Stimulated activated CD8-positive, alpha-beta memory T cell treated with anti-CD3 and anti-CD28 coated beads, Interleukin-2, amount 100 ng/mL, for 48 hours (primary cell): ENCODE results near the gene FBXL19.
"Not testable (repeated sequence)": the region's sequence is repeated elsewhere in the genome, so short reads cannot be mapped to it uniquely, and the experiment has no call there.

Experiments
- DNase-seq, 2 donors: peaks; one replicate each; pipeline ENCODE4 v3.0.0-alpha.2; 2020; ENCODE audit warnings: low read depth in 2 of 2

Gene FBXL19

DNA sequence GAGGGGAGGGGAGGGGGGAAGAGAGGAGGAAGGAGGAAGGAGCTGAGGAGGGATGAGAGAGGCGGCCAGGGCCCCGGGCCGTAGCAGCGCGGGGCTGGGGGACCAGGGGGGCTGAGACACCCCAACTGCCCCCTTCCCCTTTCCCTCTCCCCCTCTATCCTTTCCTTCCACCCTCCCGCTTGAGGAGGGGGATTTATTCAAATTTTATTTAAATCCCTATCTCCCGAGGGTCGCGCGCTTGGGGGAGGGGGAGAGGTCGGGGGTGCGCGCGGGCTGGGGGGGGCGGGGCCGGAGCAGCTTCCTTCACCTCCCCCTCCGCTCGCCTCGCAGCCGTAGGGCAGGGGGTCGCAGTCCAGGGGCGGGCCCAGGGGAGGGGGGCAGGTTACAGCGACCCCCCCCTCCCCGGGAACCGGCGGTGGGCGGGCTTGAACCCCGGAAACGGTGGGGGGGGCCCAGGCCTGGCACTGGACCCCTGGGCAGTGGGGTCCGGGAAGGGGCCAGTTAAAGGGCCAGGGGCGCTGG lies at the start of gene FBXL19:
Gene FBXL19, plus strand, starts transcription at position 19 of the 522 bp plus-strand sequence. CDS start 2,183 bp downstream, outside the sequence.
- DNase-seq: no peak

GRCh38 chr16:30874244-30874820 lies 49.0 kb upstream of the FBXL19 start:
- no peak for DNase-seq

GRCh38 chr16:30874821-30875717 lies 48.3 kb upstream of the FBXL19 start:
- DNase-seq: peak; percentile 87 to 89

GRCh38 chr16:30875871-30876801 lies 47.2 kb upstream of the FBXL19 start:
- DNase-seq: no peak

GRCh38 chr16:30876867-30877266 lies 46.5 kb upstream of the FBXL19 start:
- no peak for DNase-seq

- no peak for DNase-seq
These were observed 40.7 kb upstream of the FBXL19 start for GRCh38 chr16:30882429-30883310.

DNA sequence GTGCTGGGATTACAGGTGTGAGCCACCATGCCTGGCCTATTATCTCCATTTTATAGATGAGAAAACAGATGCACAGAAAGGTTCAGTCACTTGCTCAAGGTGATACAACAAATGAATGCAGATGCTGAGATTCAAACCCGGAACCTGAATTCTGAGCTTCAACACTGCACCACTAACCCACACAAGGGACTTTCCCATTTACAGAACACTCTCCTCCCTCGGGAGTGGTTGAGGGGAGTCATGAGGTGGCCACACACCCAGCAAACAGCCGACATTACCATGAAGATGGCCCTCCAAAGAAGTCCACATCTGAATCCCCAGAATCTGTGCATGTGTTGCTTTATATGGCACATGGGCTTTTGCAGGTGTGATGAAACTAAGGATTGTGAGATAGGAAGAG lies 38.6 kb upstream of the FBXL19 start:
- DNase-seq: no peak

DNA sequence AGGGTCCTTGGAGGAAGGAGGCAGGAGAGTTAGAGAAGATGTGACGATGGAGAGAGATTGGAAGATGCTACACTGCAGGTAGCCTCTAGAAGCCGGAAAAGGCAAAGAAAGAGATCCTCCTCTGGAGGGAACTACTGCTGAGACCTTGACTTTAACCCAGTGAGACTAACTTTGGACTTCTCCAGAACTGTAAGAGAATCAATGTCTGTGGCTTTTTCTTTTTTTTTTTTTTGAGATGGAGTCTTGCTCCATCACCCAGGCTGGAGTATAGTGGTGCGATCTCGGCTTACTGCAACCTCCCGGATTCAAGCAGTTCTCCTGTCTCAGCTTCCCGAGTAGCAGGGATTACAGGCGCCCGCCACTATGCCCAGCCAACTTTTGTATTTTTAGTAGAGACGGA lies 38.2 kb upstream of the FBXL19 start:
- DNase-seq: no peak

DNA sequence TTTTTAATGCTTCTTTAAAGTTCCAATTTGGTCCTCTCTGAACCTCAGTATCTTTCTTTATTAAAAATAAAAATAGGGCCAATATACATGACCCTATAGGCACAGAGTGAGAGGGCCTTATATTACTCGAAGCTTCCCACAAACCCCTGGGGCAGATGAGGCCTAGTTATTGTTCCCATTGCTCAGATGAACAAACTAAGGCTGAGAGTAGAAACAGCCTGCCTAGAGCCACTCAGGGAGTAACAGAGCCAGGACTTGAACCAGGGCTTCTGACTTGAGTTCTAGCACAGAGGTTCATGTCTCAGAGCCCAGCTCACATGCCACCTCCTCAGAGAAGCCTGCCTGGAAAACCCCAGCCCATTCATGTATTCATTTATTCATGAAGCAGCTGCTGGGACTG lies 37.2 kb upstream of the FBXL19 start:
- no peak for DNase-seq

DNA sequence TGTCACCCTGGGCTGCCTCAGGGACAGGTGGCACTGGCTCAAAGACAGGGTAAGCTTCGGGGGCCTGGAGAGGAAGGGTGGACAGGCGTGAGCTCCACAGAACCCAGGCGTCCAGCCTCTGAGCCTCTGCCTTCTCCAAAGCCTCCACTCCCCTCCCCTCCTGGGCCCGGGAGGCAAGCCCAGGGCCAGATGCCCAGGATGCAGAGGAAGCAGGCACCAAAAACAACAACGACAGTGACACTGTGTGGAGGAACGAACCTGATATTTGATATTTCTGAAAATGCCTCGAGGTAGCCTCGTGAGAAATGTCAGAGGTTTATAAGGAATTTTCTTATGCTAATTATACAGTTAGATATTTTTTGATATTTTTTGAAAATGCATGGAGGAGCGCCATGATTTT lies 35.4 kb upstream of the FBXL19 start:
- no peak for DNase-seq

- no peak for DNase-seq
These were observed 34.4 kb upstream of the FBXL19 start for GRCh38 chr16:30888856-30889499.

DNA sequence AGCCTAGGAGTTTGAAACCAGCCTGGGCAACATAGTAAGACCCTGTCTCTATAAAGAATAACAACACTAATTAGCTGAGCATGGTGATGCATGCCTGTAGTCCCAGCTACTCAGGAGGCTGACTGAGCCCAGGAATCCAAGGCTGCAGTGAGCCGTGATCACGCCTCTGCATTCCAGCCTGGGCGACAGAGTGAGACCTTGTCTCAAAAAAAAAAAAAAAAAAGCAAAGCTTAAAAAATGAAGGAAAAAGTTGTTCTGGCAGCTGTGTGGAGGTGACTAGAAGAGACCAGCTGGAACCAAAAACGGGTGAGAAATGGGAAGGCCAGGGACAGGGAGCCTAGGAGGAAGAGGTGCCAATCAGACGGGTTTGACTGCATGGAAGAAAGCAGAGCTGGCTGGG lies 33.7 kb upstream of the FBXL19 start:
- no peak for DNase-seq

DNA sequence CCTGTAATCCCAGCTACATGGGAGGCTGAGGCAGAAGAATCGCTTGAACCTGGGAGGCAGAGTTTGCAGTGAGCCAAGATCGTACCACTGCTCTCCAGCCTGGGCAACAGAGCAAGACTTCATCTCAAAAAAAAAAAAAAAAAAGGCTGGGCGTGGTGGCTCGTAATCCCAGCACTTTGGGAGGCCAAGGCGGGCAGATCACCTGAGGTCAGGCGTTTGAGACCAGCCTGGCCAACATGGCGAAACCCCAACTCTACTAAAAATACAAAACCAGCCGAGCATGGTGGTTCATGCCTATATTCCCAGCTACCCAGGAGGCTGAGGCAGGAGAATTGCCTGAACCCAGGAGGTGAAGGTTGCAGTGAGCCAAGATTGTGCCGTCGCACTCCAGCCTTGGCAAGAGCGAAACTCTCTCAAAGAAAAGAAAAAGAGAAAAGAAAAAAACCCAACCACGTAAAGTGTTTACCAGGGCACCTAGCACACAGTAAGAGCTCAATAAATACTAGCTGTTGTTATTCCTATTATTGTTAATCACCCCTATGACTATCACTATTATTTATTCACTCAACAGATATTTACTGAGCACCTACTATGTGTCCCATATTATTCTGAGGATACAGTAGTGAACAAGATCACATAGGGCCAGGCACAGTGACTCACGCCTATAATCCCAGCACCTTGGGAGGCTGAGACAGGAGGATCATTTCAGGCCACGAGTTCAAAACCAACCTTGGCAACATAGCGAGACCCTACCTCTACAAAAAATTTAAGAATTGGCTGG lies 32.1 kb upstream of the FBXL19 start:
- not testable (repeated sequence) for DNase-seq

GRCh38 chr16:30892670-30893416 lies 30.5 kb upstream of the FBXL19 start:
- DNase-seq: no peak

DNA sequence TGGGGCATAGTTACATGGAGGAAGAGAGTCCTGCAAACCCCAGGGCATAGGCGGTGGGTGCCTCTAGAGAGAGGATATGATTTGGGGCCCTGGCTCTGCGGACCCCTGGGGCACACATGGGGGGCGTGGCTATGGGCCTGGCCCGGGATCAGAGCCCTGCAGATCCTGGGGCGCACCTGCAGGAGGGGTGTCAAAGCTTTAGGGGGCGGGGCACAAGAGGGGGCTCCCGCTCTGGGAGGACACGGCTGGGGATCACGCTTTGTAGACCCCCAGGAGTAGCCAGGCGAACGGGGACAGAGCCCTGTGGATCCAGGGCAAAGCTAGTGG lies 30.0 kb upstream of the FBXL19 start:
- DNase-seq: no peak

DNA sequence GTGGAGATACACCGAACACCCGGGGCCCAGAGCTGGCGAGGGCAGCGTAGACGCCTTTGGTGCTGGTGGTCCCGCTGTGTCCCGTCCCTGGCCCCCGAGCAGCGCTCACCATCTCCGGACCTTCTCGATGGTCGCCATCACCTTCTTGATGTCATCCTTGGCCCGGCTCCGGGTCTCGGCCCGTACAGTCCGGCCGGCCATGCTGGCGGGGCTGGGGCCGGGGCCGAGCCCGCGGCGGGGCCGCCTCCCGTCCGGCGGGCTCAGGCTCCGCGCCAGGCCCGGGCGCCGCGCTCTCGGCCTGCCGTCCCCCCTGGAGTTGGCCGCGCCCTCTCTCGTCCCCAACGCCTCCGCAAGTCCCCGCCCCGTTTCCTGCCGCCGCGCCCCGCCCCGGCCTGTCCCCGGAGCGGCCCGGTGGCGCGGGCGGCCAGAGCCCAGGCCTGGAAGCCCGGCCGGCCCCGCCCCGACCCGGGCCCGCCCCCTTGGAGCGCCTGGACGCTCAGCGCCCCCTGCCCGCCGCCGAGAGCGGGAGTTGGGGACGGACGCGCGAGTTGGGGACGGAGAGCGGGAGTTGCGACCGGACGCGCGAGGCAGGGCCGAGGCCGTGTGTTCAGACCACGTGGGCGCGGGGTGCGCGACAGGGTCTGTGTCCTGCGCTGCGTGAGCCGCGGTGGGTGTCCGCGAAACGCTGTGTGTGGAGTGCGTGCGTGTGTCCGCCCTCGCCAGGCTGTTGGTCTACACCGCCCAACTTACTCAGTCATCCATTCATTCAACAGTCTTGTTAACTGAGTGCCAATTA lies 29.4 kb upstream of the FBXL19 start, which contains the start of gene BCL7C:
Gene BCL7C, minus strand, starts transcription at position 334 of the 796 bp plus-strand sequence. Its CDS starts 133 bp downstream, at position 201.
- DNase-seq: peak; percentile 88 to 89

DNA sequence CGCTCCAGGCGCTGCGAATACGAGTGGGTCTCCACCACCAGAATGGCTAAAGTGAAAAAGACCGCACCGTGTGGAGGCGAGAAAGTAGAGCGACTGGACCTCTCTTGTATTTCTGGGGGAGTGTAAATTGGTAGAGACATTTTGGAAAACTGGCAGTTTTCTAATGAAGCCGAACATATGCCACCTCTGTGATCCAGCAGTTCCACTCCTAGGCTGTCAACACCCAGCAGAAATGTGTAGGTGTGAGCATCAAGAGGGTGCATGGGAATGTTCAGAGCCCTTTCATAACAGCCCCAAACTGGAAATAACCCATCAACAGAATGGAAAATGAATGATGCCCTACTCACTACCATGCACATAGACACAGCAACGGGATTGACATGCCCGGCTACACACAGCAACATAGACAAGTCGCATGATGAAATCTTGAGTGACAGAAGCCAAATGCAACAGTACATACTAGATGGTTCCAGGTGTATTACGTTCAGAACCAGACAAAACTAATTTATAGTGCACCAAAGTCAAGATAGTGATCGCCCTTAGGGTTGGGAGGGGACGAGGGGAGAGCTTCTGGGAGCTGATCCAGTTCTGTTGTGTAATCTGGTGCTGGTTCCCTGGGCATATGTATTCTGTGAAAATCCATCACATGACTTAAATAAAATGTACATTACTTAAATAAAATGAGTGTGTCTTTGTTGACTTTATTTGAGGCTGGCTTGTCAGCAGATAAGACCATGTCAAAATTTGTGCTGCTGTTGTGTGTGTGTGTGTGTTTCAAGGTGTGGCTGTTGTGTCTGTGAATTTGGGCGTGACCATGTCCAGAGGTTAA lies 28.6 kb upstream of the FBXL19 start:
- no peak for DNase-seq
